HG02981 (cell line): ENCODE results near the gene FGFR3.

Experiments
- ATAC-seq: cut with Tn5 transposase; IDR thresholded peaks from one replicate; pipeline ENCODE4 v1.9.1; 2021; ENCODE audit warnings: mild to moderate bottlenecking, moderate library complexity; ENCODE audit not compliant: unreplicated experiment

Gene FGFR3

GRCh38 chr4:1786544-1787362 is 6.3 kb upstream of the FGFR3 start:
- no peak for ATAC-seq

DNA sequence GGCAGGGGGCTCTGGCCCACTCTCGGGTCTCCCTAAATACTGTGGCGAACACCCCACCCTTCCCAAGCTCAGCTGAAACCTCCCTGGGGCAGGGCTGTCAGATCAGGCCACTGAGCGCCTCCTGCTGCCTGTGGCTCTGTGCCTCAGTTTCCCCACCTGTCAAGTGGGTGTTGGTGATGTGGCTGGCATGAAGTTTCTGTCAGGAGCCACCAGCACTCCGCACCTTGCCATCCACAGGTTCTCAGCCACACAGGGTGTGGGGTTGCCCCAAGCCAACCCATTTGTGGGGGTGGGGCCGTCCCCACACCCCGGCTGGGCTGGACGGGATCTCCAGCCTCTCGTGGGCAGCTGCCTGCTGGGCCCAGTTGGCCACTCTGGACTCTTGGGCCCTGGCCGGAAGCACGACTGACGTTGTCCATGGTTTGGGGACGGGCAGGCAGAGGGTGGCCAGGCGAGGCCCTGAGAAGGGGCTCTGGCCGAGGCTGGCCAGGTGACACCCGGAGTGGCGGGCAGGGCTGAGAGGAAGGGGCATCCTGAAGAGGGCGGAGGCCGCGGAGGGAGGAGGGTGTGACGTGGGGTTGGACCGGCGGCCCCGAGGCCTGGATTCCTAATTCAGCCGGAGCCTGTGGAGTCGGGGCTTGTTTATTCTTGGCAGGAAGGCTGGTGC is 5.5 kb upstream of the FGFR3 start:
- no peak for ATAC-seq

- no peak for ATAC-seq
Measured at GRCh38 chr4:1788254-1788973, 4.7 kb upstream of the FGFR3 start.

DNA sequence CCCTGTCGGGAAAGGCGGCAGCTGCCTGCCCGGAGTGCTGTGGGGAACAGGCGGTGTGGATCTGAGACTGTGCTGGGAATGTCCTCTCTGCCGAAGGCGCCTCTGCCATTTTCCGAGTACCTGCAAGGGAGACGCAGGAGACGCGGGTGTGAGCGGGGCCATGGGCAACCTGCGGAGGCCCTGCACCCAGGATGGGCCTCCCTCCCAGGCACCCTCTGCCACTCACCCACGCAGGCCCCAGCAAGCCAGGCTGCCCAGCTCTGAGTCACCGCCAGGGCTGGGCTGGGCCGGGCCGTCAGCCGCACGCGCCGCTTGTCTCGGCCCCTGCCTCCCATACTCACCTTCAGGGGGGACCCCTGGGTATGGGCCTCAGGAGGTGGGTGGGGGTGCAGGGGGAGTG is 3.5 kb upstream of the FGFR3 start:
- ATAC-seq, result no peak

GRCh38 chr4:1790005-1790404 is 3.1 kb upstream of the FGFR3 start:
- ATAC-seq, result no peak

GRCh38 chr4:1792158-1792831 is 798 bp upstream of the FGFR3 start:
- no peak for ATAC-seq

DNA sequence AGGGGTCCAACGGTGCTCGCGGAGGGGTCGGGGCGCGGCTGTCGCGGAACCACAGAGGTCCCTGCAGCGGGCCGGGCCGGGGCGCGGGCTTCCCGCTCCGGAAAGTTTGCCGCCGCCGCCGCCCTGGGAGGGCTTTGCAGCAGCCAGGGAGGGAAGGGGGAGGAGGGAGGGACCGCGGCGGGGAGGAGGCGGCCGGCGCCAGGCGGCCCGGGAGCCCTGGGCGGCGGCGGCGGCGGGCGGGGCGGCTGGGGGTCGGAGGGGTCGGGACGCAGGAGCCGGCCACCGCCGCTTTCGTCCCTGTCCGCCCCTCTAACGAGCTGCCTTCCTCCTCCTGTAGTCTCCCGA is 375 bp downstream of the FGFR3 start:
- ATAC-seq, result no peak

DNA sequence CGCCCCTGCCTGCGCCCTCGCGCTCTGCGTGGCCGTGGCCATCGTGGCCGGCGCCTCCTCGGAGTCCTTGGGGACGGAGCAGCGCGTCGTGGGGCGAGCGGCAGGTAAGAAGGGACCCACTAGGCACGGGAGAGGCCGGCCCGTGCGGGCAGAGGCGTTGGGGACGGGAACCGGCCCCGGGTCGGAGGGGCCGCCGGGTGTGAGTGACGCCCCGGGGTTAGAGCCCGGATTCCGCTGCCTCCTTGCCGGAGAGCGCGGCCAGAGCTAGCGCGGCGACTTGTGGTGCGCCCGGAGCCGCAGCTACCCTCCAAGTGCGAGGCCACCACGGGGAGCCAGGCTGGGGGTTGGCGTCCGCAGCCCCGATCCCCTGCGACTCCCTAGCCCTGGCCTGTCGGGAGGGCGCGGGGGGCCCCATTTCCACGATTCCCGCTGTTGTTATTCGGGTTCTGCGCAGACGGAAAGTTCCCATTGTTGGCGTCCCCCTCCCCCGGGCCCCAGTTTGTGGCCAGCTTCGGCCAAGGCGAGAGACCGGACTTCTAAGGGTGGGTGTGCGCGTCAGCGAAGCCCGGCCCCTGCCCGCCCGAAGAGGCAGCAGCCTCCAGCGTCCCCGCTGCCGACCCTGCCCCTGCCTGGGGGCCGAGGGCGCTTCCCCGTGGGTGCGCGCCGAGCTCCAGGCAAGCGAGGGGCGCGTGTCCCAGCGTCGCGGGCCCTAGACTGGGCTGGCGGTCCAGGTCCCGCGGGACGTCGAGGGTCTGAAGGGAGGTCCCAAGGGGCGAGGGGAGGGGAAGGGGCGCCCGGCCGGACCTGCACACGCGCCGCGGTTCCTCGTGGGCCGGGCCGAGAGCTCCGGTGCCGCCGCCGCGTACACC is 1.1 kb downstream of the FGFR3 start:
- ATAC-seq, result no peak

DNA sequence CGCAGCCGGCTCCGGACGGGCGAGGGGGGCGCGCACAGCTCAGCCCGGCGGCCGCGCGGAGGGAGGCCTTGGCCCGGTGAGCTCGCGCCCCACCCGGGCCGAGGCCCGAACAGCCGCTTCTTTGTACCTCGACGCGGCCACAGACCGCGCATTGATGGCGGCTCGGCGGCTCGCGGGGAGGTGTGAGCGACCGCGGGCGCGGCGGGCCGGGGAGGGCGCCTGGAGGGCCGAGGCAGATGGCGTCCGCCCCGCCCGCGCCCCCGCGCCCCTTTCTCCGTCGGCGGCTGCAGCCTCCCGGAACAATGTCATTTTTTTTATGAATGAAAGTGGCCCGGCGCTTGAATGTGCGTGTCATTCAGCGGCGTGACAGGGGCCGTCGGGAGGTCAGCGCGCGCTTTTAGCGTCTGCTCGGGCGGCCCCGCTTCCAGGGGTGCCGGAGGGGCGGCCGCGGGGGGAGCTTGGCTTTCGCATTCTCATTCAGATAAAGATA is 1.8 kb downstream of the FGFR3 start:
- no peak for ATAC-seq

- ATAC-seq, result no peak
Measured at GRCh38 chr4:1795299-1796195, 2.5 kb downstream of the FGFR3 start.

DNA sequence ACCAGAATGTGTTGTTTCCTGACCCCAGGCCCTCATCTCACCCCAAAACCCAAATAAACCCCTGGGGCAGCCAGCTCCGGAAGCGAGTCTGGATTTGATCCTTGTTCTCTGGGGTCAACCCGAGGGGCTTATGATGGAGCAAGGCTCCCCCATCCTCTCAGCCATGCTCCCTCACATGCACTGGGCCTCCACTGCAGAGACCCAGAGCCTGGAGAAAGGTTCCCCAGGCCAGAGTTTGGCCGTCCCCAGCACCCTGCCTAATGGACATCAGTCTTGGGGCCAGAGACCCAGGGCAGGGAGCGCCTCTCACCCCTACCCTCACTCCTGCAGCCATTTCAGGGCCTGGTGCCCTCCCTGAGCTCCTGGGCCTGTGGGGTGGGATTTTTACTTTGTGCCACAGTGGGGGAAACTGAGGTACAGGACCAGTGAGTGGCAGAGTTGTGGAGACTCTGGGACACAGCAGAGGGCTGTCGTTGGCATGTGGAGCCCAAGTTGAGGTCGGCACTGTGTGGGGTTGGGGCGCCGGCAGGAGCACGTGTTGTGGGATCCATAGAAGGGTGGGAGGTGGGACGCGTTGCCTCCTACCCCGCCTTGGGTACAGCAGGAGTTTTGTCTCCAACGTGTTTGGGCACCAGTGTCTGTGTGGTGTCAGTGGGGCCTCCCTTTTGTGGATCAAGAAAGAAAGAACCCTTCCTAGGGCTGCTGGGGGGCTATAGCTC is 3.6 kb downstream of the FGFR3 start:
- ATAC-seq, result no peak

GRCh38 chr4:1797298-1797860 is 4.3 kb downstream of the FGFR3 start:
- ATAC-seq, result no peak

GRCh38 chr4:1797861-1798579 is 4.9 kb downstream of the FGFR3 start:
- ATAC-seq, result no peak

DNA sequence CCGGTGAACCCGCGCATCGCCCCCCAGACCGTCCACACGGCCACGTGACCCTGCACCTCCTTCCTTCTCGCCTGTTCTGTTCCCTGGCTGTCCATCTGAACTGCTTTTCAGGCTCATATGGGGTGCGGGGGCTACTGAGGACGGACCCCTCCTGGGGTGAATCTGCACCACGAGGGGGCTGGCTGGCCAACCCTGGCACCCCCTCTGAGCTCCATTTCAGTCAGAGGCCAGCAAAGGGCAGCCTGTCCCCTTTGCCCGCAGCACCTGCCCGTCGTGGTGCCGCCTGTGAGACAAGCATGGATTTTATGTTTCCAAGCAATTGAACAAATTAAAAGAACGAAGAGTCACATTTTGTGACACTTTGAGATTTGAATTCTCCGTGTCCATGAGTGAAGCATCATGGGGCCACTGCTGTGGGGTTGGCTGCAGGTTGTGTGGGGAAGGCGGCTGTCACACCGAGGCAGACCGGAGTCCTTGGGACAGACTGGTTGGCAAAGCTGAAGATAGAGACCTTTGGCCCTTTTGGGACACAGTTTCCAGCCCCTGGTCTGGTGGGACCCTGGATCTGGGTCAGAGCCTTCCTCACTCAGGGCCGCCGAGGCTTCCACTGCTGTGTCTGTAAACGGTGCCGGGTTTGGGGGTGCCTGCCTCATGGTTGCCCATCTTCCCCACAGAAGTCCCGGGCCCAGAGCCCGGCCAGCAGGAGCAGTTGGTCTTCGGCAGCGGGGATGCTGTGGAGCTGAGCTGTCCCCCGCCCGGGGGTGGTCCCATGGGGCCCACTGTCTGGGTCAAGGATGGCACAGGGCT is 5.7 kb downstream of the FGFR3 start:
- no peak for ATAC-seq

GRCh38 chr4:1799387-1800375 is 6.6 kb downstream of the FGFR3 start:
- no peak for ATAC-seq

- no peak for ATAC-seq
Measured at GRCh38 chr4:1800805-1801204, 7.7 kb downstream of the FGFR3 start.
